GM12891 (cell line): ENCODE measurements around the gene STPG2.

Experiments
- PAX5 ChIP-seq: IDR thresholded peaks from 2 replicates; pipeline ENCODE4 v1.6.1; 2011; ENCODE audit warnings: low read length, moderate library complexity, mild to moderate bottlenecking; ENCODE audit not compliant: insufficient read depth, severe bottlenecking
- POLR2A ChIP-seq: IDR thresholded peaks from 2 replicates; pipeline ENCODE4 v1.6.1; 2011; ENCODE audit warnings: low read depth, low read length, control low read depth
- POLR2AphosphoS5 ChIP-seq: IDR thresholded peaks from 2 replicates; pipeline ENCODE4 v1.6.1; 2011; ENCODE audit warnings: low read depth, low read length, control low read depth
- POU2F2 ChIP-seq: IDR thresholded peaks from 2 replicates; pipeline ENCODE4 v1.6.1; 2011; ENCODE audit warnings: low read depth, mild to moderate bottlenecking, control low read depth, low read length, moderate library complexity
- SPI1 ChIP-seq: IDR thresholded peaks from 2 replicates; pipeline ENCODE4 v1.6.1; 2011; ENCODE audit warnings: low read depth, low read length, control low read depth
- TAF1 ChIP-seq: IDR thresholded peaks from 2 replicates; pipeline ENCODE4 v1.6.1; 2011; ENCODE audit warnings: low read depth, low read length, control low read depth

GRCh38 chr4:97691111-97691605 lies 452.1 kb downstream of the STPG2 start:
- no peak for TF ChIP-seq POLR2AphosphoS5
- no peak for TF ChIP-seq POLR2A
- no peak for TF ChIP-seq POU2F2
- TF ChIP-seq TAF1 = no peak
- no peak for TF ChIP-seq SPI1
- TF ChIP-seq PAX5 = no peak
